Activated gamma-delta T cell treated with anti-CD3 and anti-CD28 coated beads, Interleukin-2, amount 50 U/mL, for 16 hours (primary cell): ENCODE measurements around the gene REELD1.

Experiments
- DNase-seq: peaks from one replicate; pipeline ENCODE4 v3.0.0-alpha.2; 2020; ENCODE audit warnings: low read depth

REELD1 gene

DNA sequence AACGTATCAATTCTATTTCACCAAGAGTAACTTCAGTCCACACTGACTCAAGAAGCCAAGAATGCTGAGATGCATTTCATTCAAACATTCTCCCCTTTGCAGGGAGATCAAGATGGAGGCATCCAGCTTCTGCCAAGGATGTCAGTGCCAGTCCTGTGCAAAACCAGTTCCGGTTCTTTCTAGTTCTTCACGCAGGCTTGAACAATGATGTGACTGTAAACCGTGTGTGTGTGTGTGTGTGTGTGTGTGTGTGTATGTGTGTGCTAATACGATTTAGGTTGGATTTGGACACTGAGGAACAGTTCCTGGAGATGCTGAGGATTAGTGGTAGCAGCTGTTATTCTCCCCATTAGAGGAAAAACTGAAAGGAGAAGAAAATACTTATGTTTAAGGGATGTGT is at the start of gene REELD1:
TSS of gene REELD1 (plus strand) at position 301 of the 400 bp plus-strand sequence. CDS start 2,415 bp downstream, outside the sequence.
- no peak for DNase-seq

DNA sequence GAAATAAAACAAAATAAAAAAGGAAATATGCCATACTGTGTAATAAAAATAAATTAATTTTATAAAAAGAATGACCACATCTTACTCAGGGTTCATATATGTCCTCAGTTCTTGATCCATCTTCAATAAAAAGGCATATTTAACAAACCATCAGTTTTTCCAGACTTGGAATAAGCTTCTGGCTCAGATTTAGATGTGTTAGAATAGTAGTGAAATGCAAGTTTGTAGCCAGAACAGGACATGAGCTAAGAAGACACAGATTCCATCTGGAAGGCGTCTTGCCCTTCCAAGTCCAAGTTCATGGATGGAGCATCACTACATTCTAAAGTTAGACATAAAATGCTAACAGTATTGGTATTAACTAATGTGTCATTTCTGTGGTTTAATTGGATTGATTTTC is 49.1 kb upstream of the REELD1 start:
- no peak for DNase-seq

DNA sequence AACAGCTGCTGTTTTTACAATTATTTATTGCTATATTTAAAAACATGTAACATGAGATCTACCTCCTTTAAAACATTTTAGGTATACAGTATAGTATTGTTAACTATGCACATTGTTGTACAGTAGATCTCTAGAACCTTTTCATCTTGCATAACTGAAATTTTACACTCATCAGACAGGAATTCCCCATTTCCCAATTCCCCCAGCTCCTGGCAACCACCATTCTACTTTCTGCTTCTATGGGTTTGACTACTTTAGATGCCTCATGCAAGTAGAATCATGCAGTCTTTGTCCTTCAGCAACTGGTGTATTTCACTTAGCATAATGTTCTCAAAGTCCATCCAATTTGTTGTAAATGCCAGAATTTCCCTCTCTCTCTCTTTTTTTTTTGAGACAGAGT is 48.5 kb upstream of the REELD1 start:
- no peak for DNase-seq

DNA sequence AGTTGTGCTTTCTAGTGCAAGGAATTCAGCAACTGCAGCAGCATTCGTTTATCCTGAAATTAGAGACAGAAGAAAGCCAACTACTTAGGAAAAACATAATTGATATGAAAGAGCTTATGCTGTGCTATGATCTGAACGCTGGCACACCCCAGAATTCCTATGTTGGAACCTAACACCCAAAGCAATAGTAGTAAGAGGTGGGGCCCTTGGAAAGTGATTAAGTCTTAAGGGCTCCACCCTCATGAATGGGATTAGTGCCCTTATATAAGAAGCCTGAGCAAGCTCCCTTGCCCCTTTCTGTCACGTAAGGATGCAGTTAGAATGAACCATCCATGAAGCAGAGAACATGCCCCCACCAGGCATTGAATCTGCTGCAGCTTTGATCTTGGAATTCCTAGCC is 44.2 kb upstream of the REELD1 start:
- no peak for DNase-seq

DNA sequence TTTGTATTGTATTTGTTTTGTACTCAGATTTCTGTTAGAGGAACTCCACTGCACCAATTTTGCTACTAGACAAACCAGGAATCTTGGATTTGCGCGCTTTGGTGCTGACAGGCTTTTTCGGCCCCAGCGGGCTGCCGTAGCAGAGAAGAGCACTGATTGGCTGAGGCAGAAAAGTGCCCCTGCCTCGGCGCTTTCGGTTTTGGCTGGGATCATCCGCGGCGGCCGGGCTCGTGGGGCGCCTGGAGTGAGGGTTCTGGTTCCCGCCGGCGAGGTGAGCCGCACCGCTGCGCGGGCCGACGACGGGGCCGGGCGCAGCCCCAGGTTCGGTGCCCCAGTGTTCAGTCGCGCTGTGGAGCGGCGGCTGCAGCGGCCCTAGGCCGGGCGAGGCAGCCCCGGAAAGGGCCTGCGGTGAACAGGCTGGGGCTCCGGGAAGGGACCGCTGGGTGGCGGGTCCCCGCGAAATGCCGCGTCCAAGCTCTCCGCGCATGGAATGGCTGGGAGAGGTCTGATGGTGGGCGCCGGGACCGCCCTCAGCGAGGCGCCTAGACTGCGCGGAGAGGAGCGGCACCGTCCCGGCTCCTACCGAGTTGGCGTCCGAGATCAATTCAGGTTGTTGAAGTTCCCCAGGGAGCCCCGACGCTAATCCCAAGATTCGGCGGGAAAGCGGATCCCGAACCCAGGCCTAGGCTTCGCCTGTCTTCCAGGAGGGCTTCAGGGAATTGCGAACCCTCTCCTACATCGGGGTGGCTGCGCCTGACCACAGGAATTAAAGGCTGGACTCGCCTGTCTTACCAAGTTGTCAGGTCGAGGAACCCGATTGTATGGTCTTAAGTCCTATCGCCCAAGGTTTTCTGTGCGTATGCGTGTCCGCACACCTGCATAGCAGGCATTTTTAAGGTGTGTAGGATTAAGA is 38.5 kb upstream of the REELD1 start, which contains the start of gene LSM6:
TSS of gene LSM6 (plus strand) at position 178 of the 913 bp plus-strand sequence. CDS start 7,204 bp downstream, outside the sequence.
- peak; percentile 72 for DNase-seq

DNA sequence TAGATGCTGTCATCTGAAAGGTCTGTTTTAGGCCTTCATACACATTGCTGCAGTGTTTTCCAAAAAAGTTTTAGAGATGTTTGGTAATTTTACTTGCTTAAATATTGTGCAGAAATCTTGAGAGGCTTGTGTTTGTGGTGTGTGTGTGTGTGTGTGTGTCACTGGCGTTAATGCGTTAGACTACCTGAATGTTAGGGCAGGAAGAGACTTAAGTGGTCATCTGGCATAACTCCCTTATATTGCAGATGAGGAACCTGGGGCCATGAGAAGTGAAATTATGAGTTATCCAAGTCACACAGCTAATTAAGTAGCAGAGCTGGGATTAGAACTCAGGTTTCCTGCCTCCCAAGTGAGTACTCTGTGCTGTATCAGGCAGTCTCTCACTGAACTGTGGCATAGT is 37.4 kb upstream of the REELD1 start:
- DNase-seq = no peak

DNA sequence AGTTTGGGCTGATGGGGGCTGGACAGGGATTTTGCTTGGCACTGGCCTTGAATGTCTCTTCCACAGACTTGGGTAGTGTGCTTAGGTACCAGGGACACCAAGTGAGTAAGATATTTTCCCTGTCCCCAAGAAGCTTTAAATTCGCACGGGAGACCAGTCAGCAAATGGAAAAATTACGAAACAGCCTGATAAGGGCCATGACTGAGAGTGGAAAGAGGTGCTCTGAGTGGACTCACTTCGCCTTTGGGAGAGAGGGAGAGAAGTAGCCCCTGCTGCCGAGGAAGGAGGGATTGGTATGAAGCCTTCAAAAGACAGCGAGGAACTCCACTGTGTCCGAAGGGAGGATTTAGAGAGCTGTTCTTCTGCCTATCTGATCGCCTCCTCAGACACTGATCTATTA is 36.2 kb upstream of the REELD1 start:
- DNase-seq = no peak

DNA sequence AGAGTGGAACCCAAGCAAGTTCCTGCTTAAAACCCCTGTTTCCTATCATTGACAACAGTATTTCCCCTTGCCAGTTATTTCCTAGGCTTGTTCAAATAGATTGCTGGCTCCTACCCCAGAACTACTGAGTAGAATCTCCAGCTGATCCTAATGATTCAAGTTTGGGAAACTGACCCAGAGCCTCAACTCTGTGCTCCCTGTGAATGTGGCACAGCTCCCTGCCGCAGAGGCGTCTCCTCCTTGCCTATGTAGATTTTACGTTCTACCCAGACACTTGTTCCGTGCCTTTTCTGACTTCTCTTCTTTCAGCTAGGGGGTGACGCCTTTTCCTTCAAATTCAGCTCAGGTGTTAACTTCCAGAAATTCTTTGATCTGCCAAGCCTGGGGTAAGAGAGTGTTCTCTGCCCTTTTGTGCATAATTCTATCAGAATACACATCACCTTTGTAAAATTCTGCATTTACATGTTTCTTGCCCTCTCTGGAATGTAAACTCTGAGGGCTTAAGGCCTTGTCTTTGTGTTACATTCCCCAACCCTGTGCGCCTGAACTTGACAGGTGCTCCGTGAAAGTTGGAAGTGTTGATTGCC is 34.5 kb upstream of the REELD1 start:
- no peak for DNase-seq

DNA sequence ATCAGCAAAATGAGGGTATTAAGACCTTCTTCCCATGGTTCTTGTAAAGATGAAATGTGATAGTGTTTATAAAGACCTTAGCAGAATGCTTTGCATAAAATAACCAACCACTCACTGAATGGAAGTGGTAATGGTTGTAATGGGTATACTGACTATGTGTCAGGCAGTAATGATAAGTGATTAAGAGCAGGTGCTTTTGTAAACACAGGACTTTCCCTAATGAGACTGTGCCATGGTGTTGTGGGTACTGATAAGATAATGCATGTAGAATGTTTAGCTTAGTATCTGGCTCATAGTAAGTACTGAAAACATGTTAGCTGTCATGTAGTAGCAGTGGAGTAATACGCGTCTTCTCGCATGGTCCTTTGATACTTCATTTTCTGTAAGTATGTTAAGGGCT is 31.9 kb upstream of the REELD1 start:
- no peak for DNase-seq

DNA sequence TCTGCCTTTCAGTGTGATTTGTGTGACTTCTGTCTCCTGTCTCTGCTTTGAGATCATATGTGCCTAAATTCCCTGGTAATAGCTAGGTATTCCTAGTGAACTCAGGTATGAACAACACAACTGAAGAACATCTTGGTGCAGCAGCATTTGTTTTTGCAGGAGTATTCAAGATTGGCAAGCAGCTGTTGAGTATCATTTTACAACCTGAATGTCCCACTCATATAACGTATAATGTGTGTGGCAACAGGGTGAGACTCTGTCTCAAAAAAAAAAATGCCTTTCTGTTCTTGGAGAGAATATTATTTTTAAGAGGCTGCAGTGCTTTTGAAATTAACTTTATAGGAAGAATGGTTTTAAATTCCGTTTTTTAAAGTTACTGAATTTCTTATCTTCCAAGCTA is 31.1 kb upstream of the REELD1 start:
- DNase-seq = no peak

DNA sequence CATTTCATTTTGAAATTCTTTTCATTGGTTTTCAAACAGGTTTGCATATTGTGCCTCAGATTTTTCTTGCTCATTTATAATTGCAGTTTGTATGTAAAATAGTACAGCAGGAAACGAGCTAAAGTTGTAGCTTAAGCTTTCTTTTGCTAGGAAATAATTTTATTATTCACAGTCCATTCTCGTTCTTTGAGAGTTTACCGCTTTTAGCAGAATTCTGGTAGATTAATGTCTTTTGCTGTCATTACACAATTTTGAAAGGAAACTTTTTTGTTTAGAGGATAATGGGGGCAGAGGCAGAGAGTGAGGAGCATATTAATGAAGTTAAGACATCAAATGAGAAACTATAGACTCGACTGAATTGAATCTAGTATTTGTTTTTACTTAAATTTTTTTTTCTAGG is 28.3 kb upstream of the REELD1 start:
- no peak for DNase-seq

DNA sequence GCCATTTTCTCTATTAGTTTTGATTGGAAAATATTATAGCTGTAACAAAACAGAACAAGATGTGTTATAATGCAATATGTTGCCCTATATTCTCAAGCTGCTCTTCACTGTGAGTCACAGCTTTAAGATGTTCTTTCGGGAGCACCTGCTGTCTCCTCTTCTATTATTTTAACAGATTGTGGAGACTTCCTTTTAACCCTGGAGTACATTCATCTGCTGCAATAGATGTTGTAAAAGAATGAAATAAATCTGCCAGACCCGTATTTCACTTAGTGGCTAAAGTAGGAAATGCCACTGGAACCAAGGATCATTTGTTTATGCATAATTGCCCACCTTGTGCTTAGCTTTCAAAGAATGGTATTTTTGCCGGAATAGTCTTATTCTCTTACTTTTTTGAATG is 27.7 kb upstream of the REELD1 start:
- no peak for DNase-seq

DNA sequence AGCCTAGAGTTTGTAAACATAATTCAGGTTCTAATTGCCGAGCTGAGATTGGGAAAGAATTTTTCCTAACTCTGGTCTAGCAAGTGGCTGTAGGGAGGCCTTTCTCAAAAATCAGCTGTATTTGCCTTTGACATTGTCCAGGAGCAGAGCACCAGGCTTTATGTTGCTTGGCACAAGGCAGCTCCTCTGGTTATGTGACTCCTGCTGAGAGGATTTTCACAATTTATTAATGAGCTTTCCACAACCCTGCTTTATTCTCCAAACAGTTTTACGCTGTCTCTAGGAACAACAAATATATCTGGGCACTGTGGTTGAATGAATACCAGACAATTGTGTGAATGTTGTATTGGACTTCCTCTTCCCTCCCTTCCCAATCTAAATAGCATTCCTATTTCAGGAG is 23.9 kb upstream of the REELD1 start:
- no peak for DNase-seq

DNA sequence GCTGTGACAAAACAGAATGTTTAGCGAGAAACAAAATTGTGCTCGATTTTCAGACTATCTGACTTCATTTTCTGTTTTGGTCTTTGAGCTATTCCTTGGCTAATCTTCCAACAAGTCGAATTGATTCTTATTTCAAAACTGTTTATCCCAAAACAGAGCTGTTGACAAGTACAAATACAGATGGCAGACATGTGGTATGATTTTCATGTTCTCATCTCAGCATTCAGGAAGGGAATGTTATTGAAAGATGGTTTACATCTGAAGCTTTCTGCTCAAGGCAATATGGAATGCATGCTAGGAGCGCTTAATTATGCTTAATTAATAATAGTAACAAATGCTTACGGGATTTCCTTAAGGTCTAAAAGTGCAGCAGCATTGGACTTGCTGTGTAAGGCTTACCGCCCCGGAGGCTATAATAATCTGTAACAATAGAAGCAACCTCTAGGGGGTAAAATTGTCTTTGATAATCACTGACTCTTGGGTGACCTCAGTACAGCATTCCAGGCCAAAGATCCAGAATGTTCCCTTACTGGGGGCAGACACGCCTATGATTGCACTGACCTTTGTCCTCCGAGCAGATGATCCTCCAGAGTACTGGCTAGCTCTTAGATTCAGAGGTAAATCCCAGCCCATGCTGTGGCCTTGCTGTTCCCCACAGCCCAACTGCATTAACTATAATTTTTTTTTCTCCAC is 22.4 kb upstream of the REELD1 start:
- DNase-seq = no peak

DNA sequence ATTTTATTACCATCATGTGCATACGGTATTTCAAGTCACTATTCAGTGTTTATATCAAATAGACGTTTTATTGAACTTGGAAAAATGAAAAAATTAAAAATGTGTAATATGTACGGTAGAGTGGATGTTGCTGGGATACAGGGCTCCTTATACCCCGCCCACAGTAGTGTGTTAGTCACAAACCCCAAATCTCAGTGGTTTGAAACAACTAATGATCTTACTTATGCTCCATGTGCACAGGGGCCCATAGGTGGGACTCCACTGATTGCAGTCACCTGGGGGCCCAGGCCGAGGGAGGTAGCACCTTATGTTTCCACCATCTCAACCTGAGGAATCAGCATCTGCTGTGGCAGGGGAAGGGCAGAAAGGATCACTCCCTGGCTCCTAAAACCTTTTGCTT is 20.7 kb upstream of the REELD1 start:
- no peak for DNase-seq

DNA sequence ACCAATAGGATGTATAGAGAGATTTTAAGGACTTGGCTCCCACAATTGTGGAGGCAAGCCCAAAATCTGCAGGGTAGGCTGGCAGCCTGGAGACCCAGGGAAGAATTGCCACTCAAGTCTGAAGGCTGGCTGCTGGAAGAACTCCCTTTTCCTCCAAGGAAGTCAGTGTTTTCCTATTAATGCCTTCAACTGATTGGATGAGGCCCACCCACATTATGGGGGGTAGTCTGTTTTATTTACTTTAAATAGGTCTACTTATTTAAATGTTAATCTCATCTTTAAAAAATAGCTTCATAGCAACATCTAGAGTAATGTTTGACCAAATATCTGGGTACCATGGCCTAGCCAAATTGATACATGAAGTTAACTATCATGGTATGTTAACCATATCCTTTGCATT is 20.1 kb upstream of the REELD1 start:
- DNase-seq = no peak

DNA sequence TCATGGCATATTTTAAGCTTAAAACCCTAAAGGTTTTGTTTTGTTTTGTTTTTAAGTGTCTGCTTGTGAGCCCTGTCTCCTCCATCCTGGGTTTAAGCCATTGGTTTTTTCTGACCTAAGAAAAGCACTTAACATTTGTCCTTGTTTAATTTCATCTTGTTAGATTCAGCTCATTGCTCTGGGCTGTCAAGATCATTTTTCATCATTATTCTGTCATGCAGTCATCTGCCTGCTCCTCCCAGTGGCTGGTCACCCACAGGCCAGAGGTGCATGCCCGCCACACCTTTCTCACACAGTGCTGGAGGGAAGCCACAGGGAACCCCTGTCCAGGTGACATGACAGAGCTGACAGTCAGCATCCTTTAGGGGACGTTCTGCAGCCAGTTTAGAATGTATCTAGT is 11.7 kb upstream of the REELD1 start:
- no peak for DNase-seq

DNA sequence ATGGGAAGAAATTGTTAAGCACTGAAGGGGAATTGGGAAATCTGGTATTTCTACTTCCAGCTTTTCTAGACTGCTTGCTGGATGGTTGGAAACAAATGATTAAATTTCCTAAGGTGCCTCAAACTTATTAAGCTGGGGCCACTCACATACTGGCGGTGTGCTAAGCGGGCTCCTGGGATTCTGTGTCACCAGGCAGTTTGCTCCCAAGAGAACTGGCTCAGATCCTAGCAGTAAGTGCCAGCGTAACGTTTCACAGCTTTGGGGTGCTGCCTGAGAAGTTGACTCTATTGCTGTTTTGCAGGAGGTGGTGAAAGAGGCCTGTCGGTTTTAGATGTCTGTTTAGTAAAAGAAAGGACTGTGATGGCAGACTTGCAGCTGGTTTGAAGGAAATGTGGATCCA is 6.9 kb upstream of the REELD1 start:
- DNase-seq = no peak

DNA sequence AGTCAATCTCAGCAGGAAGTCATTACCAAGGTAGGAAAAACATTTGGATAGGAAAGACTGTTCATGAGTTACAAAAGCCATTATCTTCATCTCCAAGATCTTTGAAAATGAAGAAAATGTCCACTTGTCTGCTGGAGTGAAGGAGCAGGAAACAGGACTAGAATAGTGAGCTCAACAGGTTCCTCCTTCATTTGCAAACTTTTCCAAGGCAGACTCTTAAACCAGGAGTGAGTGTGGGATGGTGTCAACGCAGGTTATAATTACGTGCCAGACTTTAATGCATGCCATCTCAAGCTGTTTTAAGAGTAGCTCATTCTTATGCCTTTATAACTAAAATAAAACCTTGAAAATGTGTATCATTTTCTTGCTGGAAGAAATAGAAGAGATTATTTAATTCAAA is 3.4 kb upstream of the REELD1 start:
- no peak for DNase-seq

DNA sequence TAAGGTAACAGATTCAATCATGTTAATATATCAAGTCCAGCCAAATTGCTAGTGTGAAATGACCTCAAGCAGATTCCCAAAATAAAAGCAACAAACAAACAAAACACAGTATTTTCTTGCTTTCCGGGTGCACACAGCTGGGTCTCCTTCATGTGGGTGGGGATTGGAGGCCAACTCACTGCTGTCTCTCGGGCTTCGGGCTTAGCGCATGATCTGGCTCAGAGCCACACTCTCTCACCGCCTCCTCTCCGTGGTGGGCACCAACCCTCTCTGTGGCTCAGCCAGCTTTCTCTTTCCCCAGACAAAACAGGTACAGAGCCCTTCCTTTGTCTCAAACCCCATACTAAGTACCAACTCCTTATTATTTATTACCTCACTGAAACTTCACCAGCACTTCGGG is 2.9 kb upstream of the REELD1 start:
- DNase-seq = no peak

DNA sequence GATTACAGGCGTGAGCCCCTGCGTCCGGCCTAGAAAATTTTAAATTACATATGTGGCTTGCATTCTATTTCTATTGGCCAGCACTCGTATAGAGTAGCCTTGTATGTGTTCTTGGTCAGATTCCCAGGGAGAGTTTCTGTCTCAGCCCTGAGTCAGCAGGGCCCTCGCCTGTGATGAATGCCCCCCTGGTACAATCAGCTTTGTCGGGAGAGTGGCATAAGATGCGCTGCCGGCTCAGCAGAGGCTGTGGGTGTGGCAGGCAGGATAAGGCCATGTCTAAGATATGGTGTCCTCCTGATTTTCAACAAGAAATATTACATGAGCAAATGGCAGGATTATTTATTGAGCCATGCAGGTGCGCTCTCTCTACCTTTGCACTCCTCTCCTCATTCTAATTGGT is 1.6 kb upstream of the REELD1 start:
- DNase-seq = no peak

DNA sequence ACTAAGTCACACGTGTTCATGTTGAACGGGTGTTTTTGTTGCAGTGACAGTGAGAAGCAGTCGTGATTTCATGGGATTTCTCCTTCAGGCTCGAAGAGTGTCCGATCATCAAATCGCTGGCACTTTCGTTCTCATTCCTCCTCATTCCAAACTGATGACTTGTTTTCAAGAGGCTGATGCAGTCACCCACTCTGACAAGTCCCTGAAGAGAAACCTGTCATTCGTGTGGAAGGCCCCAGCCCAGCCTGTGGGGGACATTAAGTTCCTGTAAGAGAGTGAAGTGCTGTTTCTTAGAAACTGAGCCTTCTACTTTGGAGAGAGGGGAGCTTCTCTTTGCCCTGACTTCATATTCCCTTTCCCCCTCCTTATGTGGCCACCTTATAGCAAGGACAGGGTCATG is 8.0 kb downstream of the REELD1 start:
- DNase-seq = no peak

DNA sequence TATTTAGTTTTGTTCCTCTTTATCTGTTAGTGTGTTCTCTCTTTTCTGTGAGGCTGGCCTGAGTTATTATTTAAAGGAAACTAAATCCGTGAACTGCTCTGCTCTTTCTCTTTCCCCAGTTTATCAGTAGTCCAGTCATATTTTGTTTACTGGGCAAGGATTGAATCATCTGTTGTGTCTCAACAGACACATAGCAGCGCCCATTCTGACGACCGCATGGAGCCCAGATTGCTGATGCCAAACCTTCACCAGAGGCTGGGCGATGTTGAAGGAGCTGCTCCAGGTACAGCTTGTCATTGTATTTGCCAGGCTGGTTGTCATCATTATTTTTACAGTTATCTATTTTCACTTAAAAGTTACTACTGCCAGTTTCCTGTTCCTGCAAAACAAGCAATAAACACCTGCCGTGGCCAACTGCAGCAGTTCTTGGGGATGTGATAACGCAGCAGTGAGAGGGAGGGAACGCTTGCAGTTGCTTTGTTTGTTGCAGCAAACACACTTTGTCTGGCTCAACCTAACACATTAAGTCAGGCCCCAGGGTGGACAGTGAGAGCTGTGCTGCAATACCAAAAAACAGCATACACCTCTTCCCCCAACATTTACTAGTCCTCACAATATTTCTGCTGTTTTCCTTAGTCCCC is 10.1 kb downstream of the REELD1 start:
- no peak for DNase-seq
